GM21529 (cell line): ENCODE data around the gene B3GAT1.

Source experiments
- ATAC-seq: cut with Tn5 transposase; IDR thresholded peaks from one replicate; pipeline ENCODE4 v1.9.1; 2021; ENCODE audit not compliant: unreplicated experiment

Gene B3GAT1

DNA sequence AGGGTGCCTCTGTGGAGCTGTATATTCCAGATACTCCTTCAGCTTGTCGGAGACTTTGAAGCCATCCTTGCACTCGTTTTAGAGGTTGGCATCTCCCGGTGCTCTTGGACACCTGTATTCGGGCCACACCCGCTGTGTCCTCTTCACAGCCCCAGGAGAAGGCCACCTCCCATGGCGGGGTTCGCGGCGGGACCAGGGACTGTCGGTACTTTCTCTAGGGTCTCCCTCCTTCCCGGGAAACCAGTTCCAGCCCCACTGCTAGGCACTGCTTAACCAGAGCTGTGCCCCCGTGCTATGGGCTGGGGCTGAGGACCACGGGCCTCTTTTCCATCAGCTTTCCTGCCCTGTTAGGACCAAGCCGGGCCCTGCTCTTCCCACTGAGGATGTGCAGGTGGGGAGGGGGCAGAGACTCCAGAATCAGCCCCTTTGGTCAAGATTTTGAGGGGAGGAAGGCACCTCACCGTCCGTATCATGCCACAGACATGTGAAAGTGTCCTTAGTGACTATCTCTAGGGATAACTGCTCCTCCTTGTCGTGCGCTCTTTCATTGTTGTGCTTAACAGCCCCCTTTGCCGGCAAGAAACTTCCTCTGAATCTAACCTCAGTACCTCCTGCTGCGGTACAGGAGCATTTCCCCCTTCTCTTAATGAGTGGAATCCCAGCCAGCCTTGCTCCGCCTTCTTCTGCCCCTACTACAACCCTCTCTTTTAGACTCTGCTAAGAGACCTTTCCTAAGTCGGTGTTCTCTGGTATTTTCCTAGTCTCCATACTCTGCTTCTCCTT lies 1.2 kb upstream of the B3GAT1 start:
- ATAC-seq = no peak

DNA sequence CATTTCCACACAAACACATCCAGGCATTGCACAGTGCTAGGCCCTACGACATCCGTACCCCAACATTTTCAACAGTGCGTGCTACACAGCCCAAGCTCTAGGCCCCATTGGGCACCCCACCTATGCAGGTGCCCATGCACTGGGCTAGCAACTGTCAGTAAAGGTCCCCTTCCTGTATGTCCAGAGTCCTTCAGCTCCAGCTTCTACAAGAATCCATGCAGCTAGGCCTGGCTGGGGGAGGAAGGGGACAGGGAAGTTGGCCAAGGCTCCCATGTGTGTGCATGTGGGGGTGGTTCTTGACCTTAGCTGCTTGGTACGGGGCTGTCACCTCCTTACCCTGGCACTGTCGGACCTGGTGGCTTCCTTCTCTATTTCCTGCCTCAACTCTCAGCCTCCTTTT lies 1.3 kb downstream of the B3GAT1 start:
- ATAC-seq = no peak

GRCh38 chr11:134409552-134410429 lies 2.3 kb downstream of the B3GAT1 start:
- no peak for ATAC-seq

DNA sequence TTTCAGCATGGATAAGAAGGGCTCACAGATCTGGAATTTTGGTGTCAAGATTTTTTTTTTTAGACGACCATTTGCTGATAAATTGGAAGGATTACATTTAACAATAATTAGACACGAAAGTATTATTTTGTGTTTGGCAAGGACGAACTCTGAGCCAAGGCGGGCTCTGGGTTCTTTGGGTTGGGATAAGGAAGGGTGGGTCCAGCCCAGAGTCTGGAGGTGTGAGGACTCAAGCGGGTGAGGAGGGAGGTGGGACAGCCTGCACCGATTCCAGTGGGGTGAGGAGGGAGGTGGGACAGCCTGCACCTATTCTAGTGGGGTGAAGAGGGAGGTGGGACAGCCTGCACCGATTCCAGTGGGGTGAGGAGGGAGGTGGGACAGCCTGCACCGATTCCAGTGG lies 4.1 kb downstream of the B3GAT1 start:
- ATAC-seq = no peak

- no peak for ATAC-seq
Measured at GRCh38 chr11:134407321-134407828, 4.7 kb downstream of the B3GAT1 start.

GRCh38 chr11:134406264-134407185 lies 5.5 kb downstream of the B3GAT1 start:
- ATAC-seq = no peak

DNA sequence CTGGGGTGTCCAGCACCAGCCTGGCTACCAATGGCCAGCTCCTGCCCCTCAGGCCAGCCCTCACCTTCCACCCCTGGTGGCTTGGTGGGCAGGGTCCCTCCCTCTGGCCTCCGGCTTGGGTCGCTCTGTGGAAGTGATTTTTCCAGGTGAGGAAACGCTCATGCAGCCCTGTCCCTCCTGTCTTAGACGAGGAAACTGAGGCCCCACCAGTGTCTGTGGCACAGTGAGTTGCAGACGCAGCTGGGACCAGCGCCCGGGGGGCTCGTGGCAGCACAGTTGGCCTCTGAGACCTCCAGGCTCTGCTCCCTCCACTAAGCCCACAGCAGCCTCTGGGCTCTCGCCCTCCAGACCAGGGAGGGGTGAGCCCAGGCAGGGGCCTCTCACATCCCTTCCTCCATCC lies 6.2 kb downstream of the B3GAT1 start:
- ATAC-seq = no peak

DNA sequence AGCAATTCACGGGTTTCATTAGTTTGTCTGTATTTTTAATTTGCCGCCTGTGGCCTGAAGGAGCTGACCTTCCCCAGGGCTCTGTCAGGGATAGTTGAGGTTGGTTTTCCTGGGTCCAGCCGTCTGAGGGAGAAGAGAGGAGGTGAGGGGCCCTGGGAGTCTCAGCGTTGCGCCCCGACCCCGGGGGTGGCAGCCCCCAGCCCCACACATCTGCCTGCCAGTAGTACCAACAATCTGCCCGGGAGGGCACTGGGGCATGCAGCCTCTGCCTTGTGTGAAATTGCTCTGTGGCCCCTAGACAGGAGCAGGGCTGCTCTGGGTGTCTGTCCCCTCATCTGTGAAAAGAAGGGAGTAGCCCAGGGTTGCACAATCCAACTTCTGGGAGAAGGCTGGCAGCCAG lies 6.6 kb downstream of the B3GAT1 start:
- no peak for ATAC-seq

GRCh38 chr11:134404575-134405341 lies 7.3 kb downstream of the B3GAT1 start:
- ATAC-seq = no peak

GRCh38 chr11:134402910-134403309 lies 9.1 kb downstream of the B3GAT1 start:
- no peak for ATAC-seq

DNA sequence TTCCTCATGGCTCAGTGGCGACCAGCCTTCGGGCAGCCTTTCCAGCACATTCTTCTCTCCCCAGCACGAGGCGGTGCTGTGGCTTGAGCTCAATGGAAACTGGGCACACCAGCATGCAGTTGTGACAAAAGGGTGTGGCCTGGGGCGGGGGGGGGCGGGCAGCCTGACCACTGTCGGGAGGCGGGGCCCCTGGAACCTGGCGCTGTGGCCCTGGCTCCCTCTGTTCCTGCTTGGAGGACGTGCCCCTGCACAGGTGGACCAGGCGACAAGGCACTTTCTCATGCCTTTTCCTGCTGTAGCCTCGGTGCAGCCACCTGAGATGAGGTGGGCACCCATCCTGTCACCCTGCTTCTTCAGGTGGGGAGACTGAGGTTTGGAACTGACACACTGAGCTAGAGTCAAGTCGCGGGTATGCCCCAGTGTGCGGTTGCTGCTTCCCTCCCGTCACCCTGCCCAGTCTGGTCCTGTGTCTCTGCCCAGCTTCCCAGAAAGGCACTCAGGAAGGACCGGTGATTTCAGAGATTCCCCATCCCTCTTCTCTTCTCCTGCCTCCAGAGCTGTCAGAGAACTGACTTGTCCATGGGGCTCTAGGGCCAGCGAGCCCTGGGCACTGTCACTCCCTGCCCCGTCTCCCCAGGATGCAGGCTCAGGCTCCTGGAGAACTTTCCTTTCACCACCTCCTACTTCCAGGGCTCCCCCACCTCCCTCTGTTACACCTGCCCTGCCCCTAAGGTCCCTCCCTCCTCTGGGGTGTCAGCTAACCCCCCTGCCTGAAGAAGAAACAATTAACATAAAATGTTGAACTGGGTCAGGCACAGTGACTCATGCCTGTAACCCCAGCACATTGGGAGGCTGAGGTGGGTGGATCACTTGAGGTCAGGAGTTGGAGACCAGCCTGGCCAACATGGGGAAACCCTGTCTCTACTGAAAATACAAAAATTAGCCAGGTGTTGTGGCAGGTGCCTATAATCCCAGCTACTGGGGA lies 9.9 kb downstream of the B3GAT1 start:
- no peak for ATAC-seq

GRCh38 chr11:134399996-134400395 lies 12.0 kb downstream of the B3GAT1 start:
- ATAC-seq = no peak

- no peak for ATAC-seq
Measured at GRCh38 chr11:134399293-134399654, 12.8 kb downstream of the B3GAT1 start.

DNA sequence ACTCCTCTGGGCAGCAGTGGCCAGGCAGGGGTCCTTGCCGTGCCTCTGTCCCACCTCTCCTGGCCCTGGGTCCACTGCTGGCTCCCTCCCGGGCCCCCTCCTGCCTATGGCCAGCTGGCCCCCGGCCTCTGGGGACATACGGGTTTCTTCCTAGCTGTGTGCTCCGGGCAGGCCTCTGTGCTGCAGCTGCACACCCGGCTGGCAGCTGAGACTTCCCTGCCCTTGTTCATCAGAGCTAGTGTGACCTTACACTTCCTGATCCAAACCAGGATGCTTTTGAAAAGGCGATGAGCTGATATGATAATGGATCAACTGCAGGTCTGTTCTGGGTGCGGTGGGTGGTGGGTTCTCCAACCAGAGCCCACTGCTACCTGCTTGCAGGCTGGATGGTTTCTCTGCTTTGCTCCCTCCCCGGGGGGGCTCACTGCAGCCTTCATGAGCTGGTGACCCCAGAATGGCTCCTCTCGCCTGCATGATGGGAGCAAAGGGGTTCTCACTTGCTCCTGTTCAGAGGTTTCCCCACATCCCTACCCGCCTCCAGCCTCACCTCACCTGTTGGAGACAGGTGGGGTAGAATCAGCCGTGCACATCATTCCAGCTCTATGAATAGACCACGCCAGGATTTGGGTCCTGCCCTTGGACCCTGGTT lies 13.3 kb downstream of the B3GAT1 start:
- no peak for ATAC-seq

DNA sequence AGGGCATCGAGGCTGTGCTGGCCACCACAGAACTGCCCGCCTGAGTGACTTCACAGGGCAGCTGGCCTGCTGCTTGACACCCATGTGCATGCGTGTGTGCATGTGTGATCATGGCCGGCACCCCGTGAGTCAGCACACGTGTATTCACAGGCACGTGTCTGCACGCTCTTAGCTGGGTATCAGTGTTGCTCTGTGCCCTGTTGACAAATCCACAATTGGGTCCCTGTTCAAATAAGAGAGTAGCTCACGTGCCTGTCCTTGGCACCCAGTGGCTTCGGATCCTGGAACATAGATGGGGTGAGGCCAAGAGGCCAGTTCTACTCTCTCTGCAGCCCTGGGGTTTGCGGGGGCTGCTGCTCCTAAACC lies 14.0 kb downstream of the B3GAT1 start:
- ATAC-seq = no peak

- ATAC-seq = no peak
Measured at GRCh38 chr11:134397304-134398078, 14.6 kb downstream of the B3GAT1 start.

DNA sequence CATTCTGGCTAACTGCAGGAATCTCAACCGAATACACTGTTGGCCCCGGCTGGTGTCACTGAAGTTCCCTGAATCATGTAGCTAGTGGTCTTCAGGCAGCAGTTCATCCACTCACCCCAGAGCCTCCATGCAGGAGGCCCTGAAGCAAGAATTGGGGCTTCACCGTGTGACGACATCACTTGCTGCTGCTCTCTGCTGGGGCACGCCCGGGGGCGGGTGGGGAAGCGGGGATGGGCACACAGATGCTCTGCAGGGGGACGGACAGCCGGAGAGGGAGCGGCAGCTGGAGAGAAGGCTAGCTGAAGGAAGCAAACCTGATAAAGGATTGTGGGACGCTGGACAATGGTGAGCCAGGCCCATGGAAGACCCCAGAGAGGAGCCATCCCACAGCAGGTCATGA lies 17.0 kb downstream of the B3GAT1 start:
- no peak for ATAC-seq

GRCh38 chr11:134394311-134394710 lies 17.7 kb downstream of the B3GAT1 start:
- ATAC-seq = no peak
